SK-N-SH treated with all-trans-retinoic acid at 6 μM for 48 hours (cell line): ENCODE results near the gene OPRL1.

Source experiments
- RARB ChIP-seq: fragments of 250-450 bp; sonication (Bioruptor Pico); IDR thresholded peaks from 2 replicates; pipeline ENCODE4 v1.8.0; 2021; ENCODE audit warnings: mild to moderate bottlenecking, moderate library complexity
- ZC3H10 ChIP-seq: fragments of 250-450 bp; sonication (Bioruptor Pico); IDR thresholded peaks from 2 replicates; pipeline ENCODE4 v1.5.1; 2021; ENCODE audit warnings: mild to moderate bottlenecking, moderate library complexity
- ZFP3 ChIP-seq: fragments of 250-450 bp; sonication (Bioruptor Pico); IDR thresholded peaks from 2 replicates; pipeline ENCODE4 v1.5.0; 2020; ENCODE audit warnings: mild to moderate bottlenecking, moderate library complexity
- TF ChIP-seq, protein P1 (sequence below): fragments of 250-450 bp; sonication (Bioruptor Pico); IDR thresholded peaks from 2 replicates; pipeline ENCODE4 v1.8.0; 2020; ENCODE audit warnings: mild to moderate bottlenecking, moderate library complexity, borderline replicate concordance
- TF ChIP-seq, protein P2 (sequence below): fragments of 250-450 bp; sonication (Bioruptor Pico); IDR thresholded peaks from 2 replicates; pipeline ENCODE4 v1.5.0; 2020; ENCODE audit warnings: mild to moderate bottlenecking, moderate library complexity

DNA sequence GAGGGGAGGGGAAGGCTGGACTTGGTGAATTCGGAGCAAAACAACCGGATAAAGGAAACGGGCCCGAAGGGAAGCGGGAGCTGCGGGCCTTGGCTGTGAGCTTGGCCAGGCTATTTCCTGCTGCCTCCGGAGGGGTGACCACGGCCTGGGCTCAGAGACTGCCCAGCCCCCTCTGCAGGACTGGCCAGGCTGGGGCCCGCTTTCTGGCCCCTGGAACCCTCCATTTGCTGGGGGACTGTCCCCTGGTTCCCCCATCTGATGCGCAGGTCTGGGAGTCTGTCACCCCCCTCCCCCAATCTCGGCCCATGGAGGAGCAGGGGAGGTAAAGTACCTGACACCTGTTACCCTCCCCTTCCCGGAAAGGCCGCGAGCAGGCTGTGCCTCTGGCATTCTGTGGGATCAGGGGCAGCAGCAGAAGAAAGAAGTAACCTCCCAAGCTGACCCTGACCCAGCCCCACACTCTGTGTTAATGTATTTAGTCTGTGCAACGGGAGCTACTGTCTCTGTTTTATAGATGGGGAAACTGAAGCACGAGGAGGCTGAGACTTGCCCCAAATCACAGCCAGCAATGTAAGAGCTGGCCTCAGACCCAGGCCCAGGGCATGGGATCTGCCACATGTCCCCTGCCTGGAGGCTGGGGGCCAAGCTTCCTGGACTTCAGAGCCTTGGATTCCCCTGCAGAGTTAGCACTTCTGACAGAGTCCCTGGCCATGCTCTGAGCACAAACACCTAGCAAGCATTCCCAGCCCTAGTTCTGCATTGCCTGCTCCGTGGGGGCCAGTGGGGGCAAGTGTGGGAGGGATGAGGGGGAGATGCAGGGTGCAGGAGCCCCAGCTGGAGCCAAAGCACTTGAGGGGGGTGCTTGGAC is 40.4 kb upstream of the OPRL1 start:
- TF ChIP-seq, protein P1, sequence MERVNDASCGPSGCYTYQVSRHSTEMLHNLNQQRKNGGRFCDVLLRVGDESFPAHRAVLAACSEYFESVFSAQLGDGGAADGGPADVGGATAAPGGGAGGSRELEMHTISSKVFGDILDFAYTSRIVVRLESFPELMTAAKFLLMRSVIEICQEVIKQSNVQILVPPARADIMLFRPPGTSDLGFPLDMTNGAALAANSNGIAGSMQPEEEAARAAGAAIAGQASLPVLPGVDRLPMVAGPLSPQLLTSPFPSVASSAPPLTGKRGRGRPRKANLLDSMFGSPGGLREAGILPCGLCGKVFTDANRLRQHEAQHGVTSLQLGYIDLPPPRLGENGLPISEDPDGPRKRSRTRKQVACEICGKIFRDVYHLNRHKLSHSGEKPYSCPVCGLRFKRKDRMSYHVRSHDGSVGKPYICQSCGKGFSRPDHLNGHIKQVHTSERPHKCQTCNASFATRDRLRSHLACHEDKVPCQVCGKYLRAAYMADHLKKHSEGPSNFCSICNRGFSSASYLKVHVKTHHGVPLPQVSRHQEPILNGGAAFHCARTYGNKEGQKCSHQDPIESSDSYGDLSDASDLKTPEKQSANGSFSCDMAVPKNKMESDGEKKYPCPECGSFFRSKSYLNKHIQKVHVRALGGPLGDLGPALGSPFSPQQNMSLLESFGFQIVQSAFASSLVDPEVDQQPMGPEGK, result no peak
- TF ChIP-seq, protein P2, sequence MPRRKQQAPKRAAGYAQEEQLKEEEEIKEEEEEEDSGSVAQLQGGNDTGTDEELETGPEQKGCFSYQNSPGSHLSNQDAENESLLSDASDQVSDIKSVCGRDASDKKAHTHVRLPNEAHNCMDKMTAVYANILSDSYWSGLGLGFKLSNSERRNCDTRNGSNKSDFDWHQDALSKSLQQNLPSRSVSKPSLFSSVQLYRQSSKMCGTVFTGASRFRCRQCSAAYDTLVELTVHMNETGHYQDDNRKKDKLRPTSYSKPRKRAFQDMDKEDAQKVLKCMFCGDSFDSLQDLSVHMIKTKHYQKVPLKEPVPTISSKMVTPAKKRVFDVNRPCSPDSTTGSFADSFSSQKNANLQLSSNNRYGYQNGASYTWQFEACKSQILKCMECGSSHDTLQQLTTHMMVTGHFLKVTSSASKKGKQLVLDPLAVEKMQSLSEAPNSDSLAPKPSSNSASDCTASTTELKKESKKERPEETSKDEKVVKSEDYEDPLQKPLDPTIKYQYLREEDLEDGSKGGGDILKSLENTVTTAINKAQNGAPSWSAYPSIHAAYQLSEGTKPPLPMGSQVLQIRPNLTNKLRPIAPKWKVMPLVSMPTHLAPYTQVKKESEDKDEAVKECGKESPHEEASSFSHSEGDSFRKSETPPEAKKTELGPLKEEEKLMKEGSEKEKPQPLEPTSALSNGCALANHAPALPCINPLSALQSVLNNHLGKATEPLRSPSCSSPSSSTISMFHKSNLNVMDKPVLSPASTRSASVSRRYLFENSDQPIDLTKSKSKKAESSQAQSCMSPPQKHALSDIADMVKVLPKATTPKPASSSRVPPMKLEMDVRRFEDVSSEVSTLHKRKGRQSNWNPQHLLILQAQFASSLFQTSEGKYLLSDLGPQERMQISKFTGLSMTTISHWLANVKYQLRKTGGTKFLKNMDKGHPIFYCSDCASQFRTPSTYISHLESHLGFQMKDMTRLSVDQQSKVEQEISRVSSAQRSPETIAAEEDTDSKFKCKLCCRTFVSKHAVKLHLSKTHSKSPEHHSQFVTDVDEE (CRISPR knock-in tag), result no peak
- TF ChIP-seq RARB (CRISPR knock-in tag) (no peak), ZFP3 (no peak), ZC3H10 (CRISPR knock-in tag) (no peak)
